Tibial nerve (tissue), 4 donors: ENCODE data around the gene NAMPT.

Experiments
- EP300 ChIP-seq, 2 donors: sonication (generic); formaldehyde crosslinking; IDR thresholded peaks; one replicate each; pipeline ENCODE4 v1.6.1; 2017; ENCODE audit warnings: antibody characterized with exemption in 2 of 2, mild to moderate bottlenecking in 1 of 2
- TF ChIP-seq, protein P1 (sequence below), 5 experiments: fragments of 200-600 bp in 3 of 5; fragments of 450-650 bp in 2 of 5; sonication (generic) in 3 of 5; IDR thresholded peaks; one replicate each; pipeline ENCODE4 v1.5.1; 2016 to 2019; ENCODE audit warnings: antibody characterized with exemption in 5 of 5, mild to moderate bottlenecking in 3 of 5, moderate library complexity in 2 of 5

DNA sequence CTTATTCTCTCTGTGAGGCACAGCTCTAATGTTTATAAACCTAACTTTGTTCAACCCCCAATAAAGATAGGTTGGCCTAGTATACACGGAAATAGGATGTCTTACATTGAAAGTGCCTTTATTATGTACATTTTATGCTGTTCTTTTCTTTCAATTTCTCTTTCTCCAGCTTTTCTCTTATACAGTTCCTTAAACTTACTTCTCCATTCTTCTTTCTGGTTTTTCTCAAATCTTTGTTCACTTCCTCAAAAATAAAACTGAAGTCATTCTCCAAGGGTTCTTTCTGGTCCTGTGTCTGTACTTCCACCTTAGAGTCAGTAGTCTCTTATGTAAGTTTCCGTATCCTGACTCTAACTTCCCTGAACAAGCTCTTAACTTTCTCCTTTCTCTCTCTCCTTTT, 29.2 kb upstream of the NAMPT start:
- TF ChIP-seq, protein P1, sequence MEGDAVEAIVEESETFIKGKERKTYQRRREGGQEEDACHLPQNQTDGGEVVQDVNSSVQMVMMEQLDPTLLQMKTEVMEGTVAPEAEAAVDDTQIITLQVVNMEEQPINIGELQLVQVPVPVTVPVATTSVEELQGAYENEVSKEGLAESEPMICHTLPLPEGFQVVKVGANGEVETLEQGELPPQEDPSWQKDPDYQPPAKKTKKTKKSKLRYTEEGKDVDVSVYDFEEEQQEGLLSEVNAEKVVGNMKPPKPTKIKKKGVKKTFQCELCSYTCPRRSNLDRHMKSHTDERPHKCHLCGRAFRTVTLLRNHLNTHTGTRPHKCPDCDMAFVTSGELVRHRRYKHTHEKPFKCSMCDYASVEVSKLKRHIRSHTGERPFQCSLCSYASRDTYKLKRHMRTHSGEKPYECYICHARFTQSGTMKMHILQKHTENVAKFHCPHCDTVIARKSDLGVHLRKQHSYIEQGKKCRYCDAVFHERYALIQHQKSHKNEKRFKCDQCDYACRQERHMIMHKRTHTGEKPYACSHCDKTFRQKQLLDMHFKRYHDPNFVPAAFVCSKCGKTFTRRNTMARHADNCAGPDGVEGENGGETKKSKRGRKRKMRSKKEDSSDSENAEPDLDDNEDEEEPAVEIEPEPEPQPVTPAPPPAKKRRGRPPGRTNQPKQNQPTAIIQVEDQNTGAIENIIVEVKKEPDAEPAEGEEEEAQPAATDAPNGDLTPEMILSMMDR (IDR thresholded peaks at IDR 0.05): no peak
- TF ChIP-seq EP300 (IDR thresholded peaks at IDR 0.05): peak; percentile 59 to 63
